Right lobe of liver (tissue), 4 donors: ENCODE data around the gene LIN52.
"Not testable (repeated sequence)": the region's sequence is repeated elsewhere in the genome, so short reads cannot be mapped to it uniquely, and the experiment has no call there.

Experiments used
- POLR2A ChIP-seq: fragments of 450-650 bp; IDR thresholded peaks from one replicate; pipeline ENCODE4 v1.6.1; 2017; ENCODE audit warnings: antibody characterized with exemption, mild to moderate bottlenecking
- TF ChIP-seq, protein P1 (sequence below), 4 donors: fragments of 200-600 bp in 3 of 4; fragments of 450-650 bp in 1 of 4; IDR thresholded peaks; one replicate each; pipeline versions ENCODE4 v1.5.1 to v1.8.0; 2016 to 2022; ENCODE audit warnings: antibody characterized with exemption in 4 of 4, mild to moderate bottlenecking in 2 of 4
- donor health status: DM: no; HTN: no; CAD: no.
- donor health status: DM: no; HTN: no; CAD: no.
- donor health status: DM: no; HTN: yes; CAD: no.

DNA sequence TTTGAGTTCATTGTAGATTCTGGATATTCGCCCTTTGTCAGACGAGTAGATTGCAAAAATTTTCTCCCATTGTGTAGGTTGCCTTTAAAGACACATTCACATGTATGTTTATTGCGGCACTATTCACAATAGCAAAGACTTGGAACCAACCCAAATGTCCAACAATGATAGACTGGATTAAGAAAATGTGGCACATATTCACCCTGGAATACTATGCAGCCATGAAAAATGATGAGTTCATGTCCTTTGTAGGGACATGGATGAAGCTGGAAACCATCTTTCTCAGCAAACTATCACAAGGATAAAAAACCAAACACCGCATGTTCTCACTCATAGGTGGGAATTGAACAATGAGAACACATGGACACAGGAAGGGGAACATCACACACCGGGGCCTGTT is 40.7 kb downstream of the LIN52 start:
- TF ChIP-seq, protein P1, sequence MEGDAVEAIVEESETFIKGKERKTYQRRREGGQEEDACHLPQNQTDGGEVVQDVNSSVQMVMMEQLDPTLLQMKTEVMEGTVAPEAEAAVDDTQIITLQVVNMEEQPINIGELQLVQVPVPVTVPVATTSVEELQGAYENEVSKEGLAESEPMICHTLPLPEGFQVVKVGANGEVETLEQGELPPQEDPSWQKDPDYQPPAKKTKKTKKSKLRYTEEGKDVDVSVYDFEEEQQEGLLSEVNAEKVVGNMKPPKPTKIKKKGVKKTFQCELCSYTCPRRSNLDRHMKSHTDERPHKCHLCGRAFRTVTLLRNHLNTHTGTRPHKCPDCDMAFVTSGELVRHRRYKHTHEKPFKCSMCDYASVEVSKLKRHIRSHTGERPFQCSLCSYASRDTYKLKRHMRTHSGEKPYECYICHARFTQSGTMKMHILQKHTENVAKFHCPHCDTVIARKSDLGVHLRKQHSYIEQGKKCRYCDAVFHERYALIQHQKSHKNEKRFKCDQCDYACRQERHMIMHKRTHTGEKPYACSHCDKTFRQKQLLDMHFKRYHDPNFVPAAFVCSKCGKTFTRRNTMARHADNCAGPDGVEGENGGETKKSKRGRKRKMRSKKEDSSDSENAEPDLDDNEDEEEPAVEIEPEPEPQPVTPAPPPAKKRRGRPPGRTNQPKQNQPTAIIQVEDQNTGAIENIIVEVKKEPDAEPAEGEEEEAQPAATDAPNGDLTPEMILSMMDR (IDR thresholded peaks at IDR 0.05) = not testable (repeated sequence)
- TF ChIP-seq POLR2A = not testable (repeated sequence)
